Measurements from ENCODE around the gene PTTG1.

- no peak for TF ChIP-seq CTCF (conservative IDR thresholded peaks at IDR 0.05 in 1 of 2, IDR thresholded peaks at IDR 0.05 in 1 of 2; ENCODE audit: low read depth in 1 of 2, low read length in 2 of 2)
- no peak for TF ChIP-seq EZH2 (IDR thresholded peaks at IDR 0.05; ENCODE audit: low read length, missing control alignments)
Measured at GRCh38 chr5:160385496-160385895, 36.2 kb upstream of the PTTG1 start.

Measured in fibroblast of lung (primary cell).